Measurements from ENCODE around the gene BTBD19. TPM values are rescaled to one million over a fixed set of nuclear protein-coding genes. Genes with fewer than 3 reads are reported as not detected.
A peak's percentile ranks its signal among the peaks of the same experiment; 100 is the strongest.

BTBD19 gene
- polyA plus RNA-seq, 1 donor, result 13.0 TPM

GRCh38 chr1:44848456-44849181 lies 40.3 kb downstream of the BTBD19 start:
- Histone ChIP-seq H3K27ac (ENCODE audit: low read length) (no peak overlapping the region), H3K36me3 (ENCODE audit: control insufficient read depth, insufficient read depth, low read length) (peaks cover 9% of the 10 kb centered on the region), H3K4me3 (ENCODE audit: low read length) (no peak overlapping the region), H3K27me3 (ENCODE audit: control insufficient read depth, insufficient read depth, low read length) (no peaks in the 10 kb centered on the region), H3K9me3 (ENCODE audit: control insufficient read depth, low read depth, low read length) (no peaks in the 10 kb centered on the region), H3K4me1 (ENCODE audit: control insufficient read depth, insufficient read depth, low read length) (no peaks in the 10 kb centered on the region)
- DNase-seq, result no peak
- no CpG with 5 or more reads among the region's 7 CpGs for whole genome bisulfite sequencing (ENCODE audit: insufficient coverage, low lambda C conversion rate)

GRCh38 chr1:44849575-44850132 lies 41.3 kb downstream of the BTBD19 start:
- Histone ChIP-seq H3K36me3 (ENCODE audit: control insufficient read depth, insufficient read depth, low read length) (peaks cover 9% of the 10 kb centered on the region), H3K27ac (ENCODE audit: low read length) (no peak overlapping the region), H3K9me3 (ENCODE audit: control insufficient read depth, low read depth, low read length) (no peaks in the 10 kb centered on the region), H3K4me3 (ENCODE audit: low read length) (no peak overlapping the region), H3K27me3 (ENCODE audit: control insufficient read depth, insufficient read depth, low read length) (no peaks in the 10 kb centered on the region), H3K4me1 (ENCODE audit: control insufficient read depth, insufficient read depth, low read length) (no peaks in the 10 kb centered on the region)
- DNase-seq, result no peak
- WGBS (ENCODE audit: insufficient coverage, low lambda C conversion rate), result no CpG with 5 or more reads among the region's 2 CpGs

DNA sequence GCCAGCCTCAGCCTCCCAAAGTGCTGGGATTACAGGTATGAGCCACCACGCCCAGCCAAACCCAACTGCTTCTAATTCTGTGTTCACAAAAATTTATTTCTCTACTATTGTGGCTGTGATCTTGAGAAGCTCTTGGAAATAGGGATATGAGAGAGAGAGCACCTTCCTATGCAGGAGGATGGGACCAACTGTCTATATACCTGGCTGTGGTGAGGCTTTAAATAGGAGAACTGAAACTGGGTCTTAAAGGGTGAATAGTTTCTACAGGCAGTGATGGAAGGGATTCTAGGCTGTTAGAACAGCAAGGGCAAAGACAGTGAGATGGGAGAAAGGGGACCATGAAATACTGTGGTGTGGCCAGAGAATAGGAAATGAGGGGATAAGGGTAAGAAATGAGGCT lies 43.0 kb downstream of the BTBD19 start:
- WGBS (ENCODE audit: insufficient coverage, low lambda C conversion rate), result no CpG with 5 or more reads among the region's 1 CpG
- Histone ChIP-seq H3K27ac (ENCODE audit: low read length) (no peak overlapping the region), H3K9me3 (ENCODE audit: control insufficient read depth, low read depth, low read length) (no peaks in the 10 kb centered on the region), H3K4me3 (ENCODE audit: low read length) (no peak overlapping the region), H3K36me3 (ENCODE audit: control insufficient read depth, insufficient read depth, low read length) (peaks cover 9% of the 10 kb centered on the region), H3K27me3 (ENCODE audit: control insufficient read depth, insufficient read depth, low read length) (no peaks in the 10 kb centered on the region), H3K4me1 (ENCODE audit: control insufficient read depth, insufficient read depth, low read length) (no peaks in the 10 kb centered on the region)
- no peak for DNase-seq

GRCh38 chr1:44853201-44853600 lies 44.9 kb downstream of the BTBD19 start:
- H3K27me3 ChIP-seq (ENCODE audit: control insufficient read depth, insufficient read depth, low read length), result no peaks in the 10 kb centered on the region
- H3K9me3 ChIP-seq (ENCODE audit: control insufficient read depth, low read depth, low read length), result no peaks in the 10 kb centered on the region
- no CpG with 5 or more reads among the region's 6 CpGs for WGBS (ENCODE audit: insufficient coverage, low lambda C conversion rate)
- H3K4me3 ChIP-seq (ENCODE audit: low read length), result no peak overlapping the region
- peaks cover 21% of the 10 kb centered on the region for H3K36me3 ChIP-seq (ENCODE audit: control insufficient read depth, insufficient read depth, low read length)
- H3K27ac ChIP-seq (ENCODE audit: low read length), result no peak overlapping the region
- DNase-seq, result no peak
- no peaks in the 10 kb centered on the region for H3K4me1 ChIP-seq (ENCODE audit: control insufficient read depth, insufficient read depth, low read length)

GRCh38 chr1:44854970-44855369 lies 46.6 kb downstream of the BTBD19 start:
- Histone ChIP-seq H3K9me3 (ENCODE audit: control insufficient read depth, low read depth, low read length) (no peaks in the 10 kb centered on the region), H3K4me3 (ENCODE audit: low read length) (no peak overlapping the region), H3K27ac (ENCODE audit: low read length) (no peak overlapping the region), H3K27me3 (ENCODE audit: control insufficient read depth, insufficient read depth, low read length) (no peaks in the 10 kb centered on the region), H3K36me3 (ENCODE audit: control insufficient read depth, insufficient read depth, low read length) (peaks cover 20% of the 10 kb centered on the region), H3K4me1 (ENCODE audit: control insufficient read depth, insufficient read depth, low read length) (no peaks in the 10 kb centered on the region)
- WGBS (ENCODE audit: insufficient coverage, low lambda C conversion rate), result no CpG with 5 or more reads among the region's 1 CpG
- no peak for DNase-seq

DNA sequence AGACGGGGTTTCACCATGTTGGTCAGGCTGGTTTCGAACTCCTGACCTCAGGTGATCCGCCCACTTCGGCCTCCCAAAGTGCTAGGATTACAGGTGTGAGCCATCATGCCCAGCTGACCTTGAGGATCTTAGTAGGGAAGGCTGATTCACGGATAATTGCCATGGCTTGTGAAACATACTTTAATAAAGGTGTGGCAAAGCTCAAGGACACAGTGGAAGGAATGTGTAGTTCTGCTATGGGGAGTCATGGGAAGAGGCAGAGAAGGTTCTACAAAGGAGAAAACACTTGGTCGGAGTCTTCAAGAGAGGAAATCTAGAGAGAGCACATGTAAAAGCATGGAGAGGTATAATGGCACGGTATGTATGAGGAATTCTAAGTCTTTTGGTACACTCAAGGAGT lies 47.4 kb downstream of the BTBD19 start:
- 86% methylated on average over 1 of the region's 7 CpGs for WGBS (ENCODE audit: insufficient coverage, low lambda C conversion rate)
- Histone ChIP-seq H3K27ac (ENCODE audit: low read length) (no peak overlapping the region), H3K4me3 (ENCODE audit: low read length) (no peak overlapping the region), H3K36me3 (ENCODE audit: control insufficient read depth, insufficient read depth, low read length) (peaks cover 15% of the 10 kb centered on the region), H3K9me3 (ENCODE audit: control insufficient read depth, low read depth, low read length) (no peaks in the 10 kb centered on the region), H3K27me3 (ENCODE audit: control insufficient read depth, insufficient read depth, low read length) (no peaks in the 10 kb centered on the region), H3K4me1 (ENCODE audit: control insufficient read depth, insufficient read depth, low read length) (no peaks in the 10 kb centered on the region)
- DNase-seq, result peak in 1 of 2 donors; percentile 44

DNA sequence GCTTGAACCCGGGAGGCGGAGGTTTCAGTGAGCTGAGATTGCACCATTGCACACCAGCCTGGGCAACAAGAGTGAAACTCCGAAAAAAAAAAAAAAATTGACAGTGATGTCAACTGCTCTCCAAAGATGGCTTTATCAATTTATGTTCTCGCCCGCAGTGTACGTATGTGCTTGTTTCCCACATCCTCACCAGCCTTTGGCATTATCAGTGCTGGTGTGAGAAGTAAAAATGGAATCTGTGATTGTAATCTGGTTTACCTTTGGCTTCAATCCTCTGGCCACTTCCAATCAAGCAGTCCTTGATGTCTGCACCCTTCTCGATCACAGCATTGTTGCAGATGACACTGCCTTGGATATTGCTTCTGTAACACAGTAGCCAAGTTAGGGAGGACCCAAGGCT lies 49.1 kb downstream of the BTBD19 start:
- Histone ChIP-seq H3K27me3 (ENCODE audit: control insufficient read depth, insufficient read depth, low read length) (no peaks in the 10 kb centered on the region), H3K27ac (ENCODE audit: low read length) (no peak overlapping the region), H3K4me1 (ENCODE audit: control insufficient read depth, insufficient read depth, low read length) (no peaks in the 10 kb centered on the region), H3K4me3 (ENCODE audit: low read length) (no peak overlapping the region), H3K36me3 (ENCODE audit: control insufficient read depth, insufficient read depth, low read length) (peaks cover 16% of the 10 kb centered on the region), H3K9me3 (ENCODE audit: control insufficient read depth, low read depth, low read length) (no peaks in the 10 kb centered on the region)
- DNase-seq, result no peak
- 100% methylated on average over 2 of the region's 7 CpGs for WGBS (ENCODE audit: insufficient coverage, low lambda C conversion rate)

- no peak for DNase-seq
- no peak overlapping the region for H3K4me3 ChIP-seq (ENCODE audit: low read length)
- H3K9me3 ChIP-seq (ENCODE audit: control insufficient read depth, low read depth, low read length), result no peaks in the 10 kb centered on the region
- no peaks in the 10 kb centered on the region for H3K27me3 ChIP-seq (ENCODE audit: control insufficient read depth, insufficient read depth, low read length)
- no peaks in the 10 kb centered on the region for H3K4me1 ChIP-seq (ENCODE audit: control insufficient read depth, insufficient read depth, low read length)
- H3K36me3 ChIP-seq (ENCODE audit: control insufficient read depth, insufficient read depth, low read length), result peaks cover 15% of the 10 kb centered on the region
- no peak overlapping the region for H3K27ac ChIP-seq (ENCODE audit: low read length)
- WGBS (ENCODE audit: insufficient coverage, low lambda C conversion rate), result no CpG with 5 or more reads among the region's 1 CpG
These were observed 52.0 kb downstream of the BTBD19 start for GRCh38 chr1:44860331-44860730.

- H3K27ac ChIP-seq (ENCODE audit: low read length), result no peak overlapping the region
- no peaks in the 10 kb centered on the region for H3K9me3 ChIP-seq (ENCODE audit: control insufficient read depth, low read depth, low read length)
- H3K36me3 ChIP-seq (ENCODE audit: control insufficient read depth, insufficient read depth, low read length), result peaks cover 15% of the 10 kb centered on the region
- no peak for DNase-seq
- H3K4me3 ChIP-seq (ENCODE audit: low read length), result no peak overlapping the region
- no CpG with 5 or more reads among the region's 1 CpG for WGBS (ENCODE audit: insufficient coverage, low lambda C conversion rate)
- no peaks in the 10 kb centered on the region for H3K4me1 ChIP-seq (ENCODE audit: control insufficient read depth, insufficient read depth, low read length)
- no peaks in the 10 kb centered on the region for H3K27me3 ChIP-seq (ENCODE audit: control insufficient read depth, insufficient read depth, low read length)
These were observed 52.6 kb downstream of the BTBD19 start for GRCh38 chr1:44860891-44861425.

GRCh38 chr1:44862829-44863401 lies 54.6 kb downstream of the BTBD19 start:
- no peaks in the 10 kb centered on the region for H3K9me3 ChIP-seq (ENCODE audit: control insufficient read depth, low read depth, low read length)
- no peaks in the 10 kb centered on the region for H3K4me1 ChIP-seq (ENCODE audit: control insufficient read depth, insufficient read depth, low read length)
- H3K27ac ChIP-seq (ENCODE audit: low read length), result no peak overlapping the region
- H3K4me3 ChIP-seq (ENCODE audit: low read length), result no peak overlapping the region
- DNase-seq, result no peak
- WGBS (ENCODE audit: insufficient coverage, low lambda C conversion rate), result no CpG with 5 or more reads among the region's 5 CpGs
- peaks cover 6% of the 10 kb centered on the region for H3K36me3 ChIP-seq (ENCODE audit: control insufficient read depth, insufficient read depth, low read length)
- H3K27me3 ChIP-seq (ENCODE audit: control insufficient read depth, insufficient read depth, low read length), result no peaks in the 10 kb centered on the region

Data from large intestine (tissue), 3 donors.